ENCODE results near the gene CCL21. TPM values are rescaled to one million over a fixed set of nuclear protein-coding genes. Genes with fewer than 3 reads are reported as not detected.
"Not testable (repeated sequence)": the region's sequence is repeated elsewhere in the genome, so short reads cannot be mapped to it uniquely, and the experiment has no call there.

Gene CCL21, protein sequence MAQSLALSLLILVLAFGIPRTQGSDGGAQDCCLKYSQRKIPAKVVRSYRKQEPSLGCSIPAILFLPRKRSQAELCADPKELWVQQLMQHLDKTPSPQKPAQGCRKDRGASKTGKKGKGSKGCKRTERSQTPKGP
- 60.4 TPM for polyA plus RNA-seq
- long read RNA-seq, donor 1, transcript CCL21-201 (4 exons, 852 nt) = major isoform, 11 of 11 reads
- long read RNA-seq, donor 1, partial matches to known transcripts = 0 of 11 reads
- long read RNA-seq, donor 1, other reads (novel, unspliced or antisense) = 0 of 11 reads
- long read RNA-seq, donor 2, transcript CCL21-201 (4 exons, 852 nt) = major isoform, 19 of 21 reads
- long read RNA-seq, donor 2, partial matches to known transcripts = 0 of 21 reads
- long read RNA-seq, donor 2, other reads (novel, unspliced or antisense) = 0 of 21 reads
- long read RNA-seq, donor 3 = 0 reads
- long read RNA-seq, donor 4, partial matches to known transcripts = 0 of 3 reads
- long read RNA-seq, donor 4, other reads (novel, unspliced or antisense) = 0 of 3 reads
- long read RNA-seq, donor 5, transcript CCL21-201 (4 exons, 852 nt) = major isoform, 47 of 59 reads
- long read RNA-seq, donor 5, transcript CCL21-202 (3 exons, 599 nt) = minor isoform, 5 of 59 reads
- long read RNA-seq, donor 5, partial matches to known transcripts = 7 of 59 reads
- long read RNA-seq, donor 5, other reads (novel, unspliced or antisense) = 0 of 59 reads
- long read RNA-seq, donor 6, transcript CCL21-202 (3 exons, 599 nt) = minor isoform, 6 of 78 reads
- long read RNA-seq, donor 6, transcript CCL21-201 (4 exons, 852 nt) = major isoform, 40 of 78 reads
- long read RNA-seq, donor 6, partial matches to known transcripts = 32 of 78 reads
- long read RNA-seq, donor 6, other reads (novel, unspliced or antisense) = 0 of 78 reads
- long read RNA-seq, donor 7, transcript CCL21-201 (4 exons, 852 nt) = major isoform, 25 of 44 reads
- long read RNA-seq, donor 7, partial matches to known transcripts = 17 of 44 reads
- long read RNA-seq, donor 7, other reads (novel, unspliced or antisense) = 0 of 44 reads
- long read RNA-seq, donor 8, transcript CCL21-201 (4 exons, 852 nt) = major isoform, 21 of 21 reads
- long read RNA-seq, donor 8, partial matches to known transcripts = 0 of 21 reads
- long read RNA-seq, donor 8, other reads (novel, unspliced or antisense) = 0 of 21 reads
- long read RNA-seq, donor 9, transcript CCL21-201 (4 exons, 852 nt) = major isoform, 13 of 20 reads
- long read RNA-seq, donor 9, partial matches to known transcripts = 5 of 20 reads
- long read RNA-seq, donor 9, other reads (novel, unspliced or antisense) = 0 of 20 reads
- long read RNA-seq, donor 10, transcript CCL21-201 (4 exons, 852 nt) = major isoform, 25 of 34 reads
- long read RNA-seq, donor 10, partial matches to known transcripts = 7 of 34 reads
- long read RNA-seq, donor 10, other reads (novel, unspliced or antisense) = 0 of 34 reads
- long read RNA-seq, donor 11, transcript CCL21-201 (4 exons, 852 nt) = major isoform, 30 of 54 reads
- long read RNA-seq, donor 11, partial matches to known transcripts = 21 of 54 reads
- long read RNA-seq, donor 11, other reads (novel, unspliced or antisense) = 0 of 54 reads

DNA sequence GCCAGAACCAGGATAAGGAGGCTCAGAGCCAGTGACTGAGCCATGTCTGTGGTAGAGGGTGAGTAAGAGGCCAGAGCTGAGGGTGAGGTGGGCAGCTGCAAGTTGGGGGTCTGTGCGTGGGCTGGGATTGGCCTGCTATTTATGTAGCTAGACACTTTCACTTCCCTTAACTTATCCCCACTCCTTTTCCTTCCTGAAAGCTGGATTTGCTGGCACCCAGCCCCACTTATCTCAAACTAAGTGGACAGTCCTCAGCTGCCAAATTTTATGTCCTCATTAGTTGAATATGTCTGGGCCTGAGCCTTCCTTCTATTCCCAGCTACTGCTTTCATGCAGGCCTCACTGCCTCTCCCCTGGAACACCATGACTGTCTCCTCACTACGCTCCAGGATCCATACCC, at the start of gene CCL21:
Gene CCL21, minus strand, starts transcription at position 114 of the 400 bp plus-strand sequence. Its CDS starts 70 bp downstream, at position 44.
- WGBS (ENCODE audit: insufficient coverage, low lambda C conversion rate) = no CpG with 5 or more reads among the region's 2 CpGs
- DNase-seq = no peak
- Histone ChIP-seq H3K4me1 (ENCODE audit: control insufficient read depth, insufficient read depth, low read length) (no peaks in the 10 kb centered on the region), H3K4me3 (ENCODE audit: low read length) (no peak within 1 kb of the TSS), H3K9me3 (ENCODE audit: control insufficient read depth, low read depth, low read length) (no peaks in the 10 kb centered on the region), H3K36me3 (ENCODE audit: control insufficient read depth, insufficient read depth, low read length) (no peaks in the 10 kb centered on the region), H3K27me3 (ENCODE audit: control insufficient read depth, insufficient read depth, low read length) (peaks cover 6% of the 10 kb centered on the region), H3K27ac (ENCODE audit: low read length) (no peak within 1 kb of the TSS)

DNA sequence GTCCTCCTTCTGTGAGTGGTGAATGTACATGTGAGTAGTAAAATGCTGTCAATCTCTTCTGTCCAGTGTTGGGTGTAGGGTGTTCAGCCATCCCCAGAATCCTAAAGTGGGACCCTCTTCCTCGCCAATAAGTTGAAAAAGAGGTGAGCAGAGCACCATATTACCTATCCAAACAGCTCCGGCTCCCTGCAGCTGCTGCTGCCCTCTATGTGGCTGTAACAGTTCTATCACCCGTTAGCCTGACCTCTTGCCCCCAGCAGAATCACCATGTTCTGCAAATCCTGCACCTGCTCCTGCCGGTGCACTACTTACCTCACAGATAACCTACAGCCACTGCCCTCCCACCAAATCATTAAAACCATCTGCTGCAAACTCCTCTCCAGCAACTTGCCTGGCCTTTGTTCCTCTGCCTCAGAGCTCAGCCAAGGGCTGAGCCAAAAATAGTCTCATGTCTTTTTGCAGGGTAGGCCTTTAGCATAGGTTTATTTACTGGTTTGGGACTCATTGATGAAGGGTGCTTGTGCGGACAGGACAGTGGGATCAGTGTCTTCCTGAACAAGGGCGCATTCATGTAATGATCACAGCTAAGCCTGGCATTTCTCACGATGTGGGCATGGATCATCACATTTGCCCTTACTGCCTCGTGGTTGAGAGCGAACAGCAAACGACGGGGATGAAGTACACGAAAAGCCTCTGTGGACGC, 49.6 kb upstream of the CCL21 start:
- no peak overlapping the region for H3K4me3 ChIP-seq (ENCODE audit: low read length)
- H3K4me1 ChIP-seq (ENCODE audit: control insufficient read depth, insufficient read depth, low read length) = no peaks in the 10 kb centered on the region
- no peak overlapping the region for H3K27ac ChIP-seq (ENCODE audit: low read length)
- no peaks in the 10 kb centered on the region for H3K9me3 ChIP-seq (ENCODE audit: control insufficient read depth, low read depth, low read length)
- DNase-seq = no peak
- 92% methylated on average over 4 of the region's 13 CpGs for WGBS (ENCODE audit: insufficient coverage, low lambda C conversion rate)
- no peaks in the 10 kb centered on the region for H3K36me3 ChIP-seq (ENCODE audit: control insufficient read depth, insufficient read depth, low read length)
- H3K27me3 ChIP-seq (ENCODE audit: control insufficient read depth, insufficient read depth, low read length) = peaks cover 19% of the 10 kb centered on the region

DNA sequence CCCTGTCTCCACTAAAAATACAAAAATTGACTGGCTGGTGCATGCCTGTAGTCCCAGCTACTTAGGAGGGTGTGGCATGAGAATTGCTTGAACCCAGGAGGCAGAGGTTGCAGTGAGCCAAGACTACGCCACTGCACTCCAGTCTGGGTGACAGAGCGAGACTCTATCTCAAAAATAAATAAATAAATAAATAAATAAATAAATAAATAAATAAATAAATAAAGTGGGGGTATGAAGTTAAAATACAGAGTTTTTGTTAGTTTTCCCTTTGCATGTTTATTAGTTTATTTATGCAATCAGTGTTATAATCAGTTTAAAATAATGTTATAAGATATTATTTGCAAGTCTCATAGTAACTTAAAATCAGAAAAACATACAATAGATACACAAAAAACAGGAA, 40.4 kb upstream of the CCL21 start:
- not testable (repeated sequence) for H3K9me3 ChIP-seq (ENCODE audit: control insufficient read depth, low read depth, low read length); H3K27me3 ChIP-seq (ENCODE audit: control insufficient read depth, insufficient read depth, low read length); DNase-seq; H3K4me1 ChIP-seq (ENCODE audit: control insufficient read depth, insufficient read depth, low read length); H3K4me3 ChIP-seq (ENCODE audit: low read length); H3K36me3 ChIP-seq (ENCODE audit: control insufficient read depth, insufficient read depth, low read length); H3K27ac ChIP-seq (ENCODE audit: low read length)
- WGBS (ENCODE audit: insufficient coverage, low lambda C conversion rate) = no CpG with 5 or more reads among the region's 2 CpGs

DNA sequence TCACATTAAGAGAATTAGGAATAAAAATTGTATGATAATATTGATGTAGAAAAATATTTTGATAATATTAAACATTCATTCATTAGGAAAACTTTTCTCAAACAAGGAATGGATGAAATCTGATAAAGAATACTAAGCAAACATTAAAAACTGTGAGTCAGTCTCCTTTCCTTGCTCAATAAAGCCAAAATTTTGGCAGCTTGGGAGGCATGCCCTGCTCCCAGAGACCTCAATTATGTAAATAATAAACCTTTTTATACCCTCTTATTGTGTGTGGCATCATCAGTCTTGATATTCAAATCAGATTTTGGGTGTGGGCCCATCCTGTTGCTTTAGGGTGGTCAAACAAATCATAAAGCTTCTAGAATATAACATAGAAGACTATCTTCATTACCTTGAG, 36.6 kb upstream of the CCL21 start:
- H3K27ac ChIP-seq (ENCODE audit: low read length) = no peak overlapping the region
- no peaks in the 10 kb centered on the region for H3K36me3 ChIP-seq (ENCODE audit: control insufficient read depth, insufficient read depth, low read length)
- peaks cover 5% of the 10 kb centered on the region for H3K27me3 ChIP-seq (ENCODE audit: control insufficient read depth, insufficient read depth, low read length)
- H3K9me3 ChIP-seq (ENCODE audit: control insufficient read depth, low read depth, low read length) = no peaks in the 10 kb centered on the region
- no peak overlapping the region for H3K4me3 ChIP-seq (ENCODE audit: low read length)
- H3K4me1 ChIP-seq (ENCODE audit: control insufficient read depth, insufficient read depth, low read length) = no peaks in the 10 kb centered on the region
- no peak for DNase-seq

DNA sequence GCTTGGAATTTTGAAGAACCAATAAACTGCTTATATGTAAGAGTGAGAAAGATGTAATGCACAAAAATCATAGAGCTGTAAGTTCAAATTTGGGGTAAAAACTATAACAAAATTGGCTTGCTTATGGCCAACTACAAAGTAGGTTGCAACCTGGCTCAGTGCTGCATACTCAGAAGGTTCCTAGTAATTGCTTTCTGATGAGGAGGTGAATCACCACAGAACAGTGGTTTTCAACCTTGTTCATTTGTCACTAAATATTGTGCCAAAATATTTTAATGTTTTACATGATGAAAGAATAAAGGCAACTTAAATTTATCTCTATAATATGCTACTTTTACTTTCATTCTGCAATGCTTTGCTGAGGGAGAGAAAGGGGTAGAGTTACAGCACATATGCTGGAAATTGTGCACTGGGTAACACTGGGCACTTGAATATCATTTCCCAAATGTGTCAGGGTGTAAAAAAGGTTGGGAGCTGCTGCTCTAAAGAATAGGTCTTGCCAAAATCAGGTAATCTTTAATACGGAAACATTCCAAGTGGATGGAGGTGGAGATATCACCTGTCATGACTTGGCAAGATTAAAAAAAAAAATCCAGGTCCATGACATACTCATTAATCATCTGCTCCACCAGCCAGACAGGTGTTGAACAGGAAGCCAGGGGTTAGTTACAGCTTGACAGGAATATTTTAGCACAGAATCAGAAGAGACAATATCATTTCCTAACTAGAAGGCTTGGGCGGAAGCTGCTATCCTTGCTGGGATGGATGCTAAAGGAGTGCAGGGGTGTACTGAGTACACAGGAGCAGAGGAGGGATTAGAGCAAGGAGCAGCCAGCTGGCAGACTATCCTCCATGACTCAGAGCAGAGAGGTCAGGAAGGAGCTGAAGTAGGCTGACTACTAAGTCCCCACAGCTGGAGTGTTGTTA, 34.6 kb upstream of the CCL21 start:
- 67% methylated on average over 1 of the region's 2 CpGs for WGBS (ENCODE audit: insufficient coverage, low lambda C conversion rate)
- DNase-seq = no peak
- H3K4me3 ChIP-seq (ENCODE audit: low read length) = no peak overlapping the region
- H3K4me1 ChIP-seq (ENCODE audit: control insufficient read depth, insufficient read depth, low read length) = no peaks in the 10 kb centered on the region
- H3K36me3 ChIP-seq (ENCODE audit: control insufficient read depth, insufficient read depth, low read length) = no peaks in the 10 kb centered on the region
- no peaks in the 10 kb centered on the region for H3K9me3 ChIP-seq (ENCODE audit: control insufficient read depth, low read depth, low read length)
- peaks cover 5% of the 10 kb centered on the region for H3K27me3 ChIP-seq (ENCODE audit: control insufficient read depth, insufficient read depth, low read length)
- H3K27ac ChIP-seq (ENCODE audit: low read length) = no peak overlapping the region

DNA sequence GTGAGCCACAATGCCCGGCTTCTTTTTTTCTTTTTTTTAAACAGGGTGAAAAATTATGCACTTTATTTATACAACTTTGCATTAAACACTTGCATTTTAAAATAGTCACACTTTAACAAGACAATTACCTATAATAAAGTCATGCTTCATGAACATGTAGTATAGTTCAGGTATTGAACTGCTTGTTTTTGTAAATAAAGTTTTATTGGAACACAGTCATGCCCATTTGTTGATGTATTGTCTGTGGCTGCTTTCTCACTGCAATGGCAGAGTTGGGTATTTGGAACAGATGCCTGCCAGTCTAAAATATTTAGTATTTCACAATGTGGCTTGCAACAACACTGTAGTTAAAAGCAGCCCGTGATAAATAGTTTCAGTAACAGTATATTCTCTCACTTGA, 32.8 kb upstream of the CCL21 start:
- Histone ChIP-seq H3K4me3 (ENCODE audit: low read length) (no peak overlapping the region), H3K4me1 (ENCODE audit: control insufficient read depth, insufficient read depth, low read length) (no peaks in the 10 kb centered on the region), H3K27me3 (ENCODE audit: control insufficient read depth, insufficient read depth, low read length) (peaks cover 5% of the 10 kb centered on the region), H3K9me3 (ENCODE audit: control insufficient read depth, low read depth, low read length) (no peaks in the 10 kb centered on the region), H3K36me3 (ENCODE audit: control insufficient read depth, insufficient read depth, low read length) (no peaks in the 10 kb centered on the region), H3K27ac (ENCODE audit: low read length) (no peak overlapping the region)
- DNase-seq = no peak
- 100% methylated on average over 1 of the region's 2 CpGs for WGBS (ENCODE audit: insufficient coverage, low lambda C conversion rate)

DNA sequence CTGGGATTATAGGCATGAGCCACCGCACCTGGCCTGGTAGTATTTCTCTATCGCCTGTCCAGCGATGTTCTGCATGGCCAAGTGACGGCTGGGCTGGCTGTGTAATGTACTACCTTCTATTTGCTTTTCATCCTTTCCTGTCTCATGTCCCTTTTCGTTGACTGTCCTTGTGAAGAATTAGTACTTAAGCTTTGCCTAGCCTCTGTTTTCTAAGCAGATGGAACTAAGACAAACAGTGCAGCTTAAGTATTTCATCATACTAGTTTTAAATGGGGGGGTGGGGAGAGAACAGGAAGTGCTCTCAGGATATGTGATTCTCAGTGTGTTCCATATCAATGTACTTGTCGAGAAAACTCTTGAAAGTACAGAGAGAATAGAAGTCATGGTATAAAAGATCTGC, 31.7 kb upstream of the CCL21 start:
- Histone ChIP-seq H3K4me1 (ENCODE audit: control insufficient read depth, insufficient read depth, low read length) (no peaks in the 10 kb centered on the region), H3K27me3 (ENCODE audit: control insufficient read depth, insufficient read depth, low read length) (peaks cover 5% of the 10 kb centered on the region), H3K9me3 (ENCODE audit: control insufficient read depth, low read depth, low read length) (no peaks in the 10 kb centered on the region), H3K4me3 (ENCODE audit: low read length) (no peak overlapping the region), H3K27ac (ENCODE audit: low read length) (no peak overlapping the region), H3K36me3 (ENCODE audit: control insufficient read depth, insufficient read depth, low read length) (no peaks in the 10 kb centered on the region)
- WGBS (ENCODE audit: insufficient coverage, low lambda C conversion rate) = 67% methylated on average over 2 of the region's 6 CpGs
- no peak for DNase-seq

DNA sequence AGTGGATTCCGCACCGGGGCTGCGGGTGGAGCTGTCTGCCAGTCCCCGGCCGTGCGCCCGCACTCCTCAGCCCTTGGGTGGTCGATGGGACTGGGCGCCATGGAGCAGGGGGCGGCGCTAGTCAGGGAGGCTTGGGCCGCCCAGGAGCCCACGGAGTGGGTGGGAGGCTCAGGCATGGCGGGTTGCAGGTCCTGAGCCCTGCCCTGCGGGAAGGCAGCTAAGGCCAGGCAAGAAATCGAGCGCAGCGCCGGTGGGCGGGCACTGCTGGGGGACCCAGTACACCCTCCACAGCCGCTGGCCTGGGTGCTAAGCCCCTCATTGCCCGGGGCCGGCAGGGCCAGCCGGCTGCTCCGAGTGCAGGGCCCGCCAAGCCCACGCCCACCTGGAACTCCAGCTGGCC, 30.2 kb upstream of the CCL21 start:
- H3K9me3 ChIP-seq (ENCODE audit: control insufficient read depth, low read depth, low read length); H3K4me1 ChIP-seq (ENCODE audit: control insufficient read depth, insufficient read depth, low read length); H3K4me3 ChIP-seq (ENCODE audit: low read length); H3K27ac ChIP-seq (ENCODE audit: low read length); H3K27me3 ChIP-seq (ENCODE audit: control insufficient read depth, insufficient read depth, low read length); H3K36me3 ChIP-seq (ENCODE audit: control insufficient read depth, insufficient read depth, low read length); DNase-seq: not testable (repeated sequence)
- no CpG with 5 or more reads among the region's 27 CpGs for WGBS (ENCODE audit: insufficient coverage, low lambda C conversion rate)
